ENCODE results near the gene ASCC1.

- TF ChIP-seq ZBTB21 (CRISPR knock-in tag; IDR thresholded peaks at IDR 0.05): no peak
- TF ChIP-seq HCFC1 (IDR thresholded peaks at IDR 0.05; ENCODE audit: low read depth, low read length): no peak
- TF ChIP-seq CREB1 (IDR thresholded peaks at IDR 0.05): no peak
- TF ChIP-seq CREB1 (CRISPR knock-in tag; IDR thresholded peaks at IDR 0.05): no peak
- TF ChIP-seq, protein P1, sequence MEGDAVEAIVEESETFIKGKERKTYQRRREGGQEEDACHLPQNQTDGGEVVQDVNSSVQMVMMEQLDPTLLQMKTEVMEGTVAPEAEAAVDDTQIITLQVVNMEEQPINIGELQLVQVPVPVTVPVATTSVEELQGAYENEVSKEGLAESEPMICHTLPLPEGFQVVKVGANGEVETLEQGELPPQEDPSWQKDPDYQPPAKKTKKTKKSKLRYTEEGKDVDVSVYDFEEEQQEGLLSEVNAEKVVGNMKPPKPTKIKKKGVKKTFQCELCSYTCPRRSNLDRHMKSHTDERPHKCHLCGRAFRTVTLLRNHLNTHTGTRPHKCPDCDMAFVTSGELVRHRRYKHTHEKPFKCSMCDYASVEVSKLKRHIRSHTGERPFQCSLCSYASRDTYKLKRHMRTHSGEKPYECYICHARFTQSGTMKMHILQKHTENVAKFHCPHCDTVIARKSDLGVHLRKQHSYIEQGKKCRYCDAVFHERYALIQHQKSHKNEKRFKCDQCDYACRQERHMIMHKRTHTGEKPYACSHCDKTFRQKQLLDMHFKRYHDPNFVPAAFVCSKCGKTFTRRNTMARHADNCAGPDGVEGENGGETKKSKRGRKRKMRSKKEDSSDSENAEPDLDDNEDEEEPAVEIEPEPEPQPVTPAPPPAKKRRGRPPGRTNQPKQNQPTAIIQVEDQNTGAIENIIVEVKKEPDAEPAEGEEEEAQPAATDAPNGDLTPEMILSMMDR (CRISPR knock-in tag; IDR thresholded peaks at IDR 0.05): no peak
- no peak for TF ChIP-seq NAIF1 (CRISPR knock-in tag; IDR thresholded peaks at IDR 0.05; ENCODE audit: borderline replicate concordance)
These were observed 155.9 kb downstream of the ASCC1 start for GRCh38 chr10:72059843-72060822.

All from HepG2 (cell line).